HepG2 (cell line): ENCODE data around the gene SPRED2. TPM values are rescaled to one million over a fixed set of nuclear protein-coding genes. Genes with fewer than 3 reads are reported as not detected.

ENCODE experiments used
- ARNTL ChIP-seq: sonication (generic); formaldehyde crosslinking; IDR thresholded peaks from 2 replicates; pipeline ENCODE4 v1.4.0; 2020; ENCODE audit warnings: mild to moderate bottlenecking, missing genetic modification reagents
- BORCS8-MEF2B ChIP-seq: sonication (generic); formaldehyde crosslinking; IDR thresholded peaks from 2 replicates; pipeline ENCODE4 v1.8.0; 2022; ENCODE audit warnings: mild to moderate bottlenecking, missing genetic modification reagents
- CHD4 ChIP-seq: fragments of 200-600 bp; sonication (generic); IDR thresholded peaks from 2 replicates; pipeline ENCODE4 v1.7.0; 2017; ENCODE audit warnings: mild to moderate bottlenecking, low read length, borderline replicate concordance
- EHMT2 ChIP-seq: fragments of 200-600 bp; sonication (generic); IDR thresholded peaks from 2 replicates; pipeline ENCODE4 v1.7.0; 2017; ENCODE audit warnings: antibody characterized with exemption, low read depth, low read length, borderline replicate concordance
- ELF4 ChIP-seq: sonication (generic); formaldehyde crosslinking; IDR thresholded peaks from 2 replicates; pipeline ENCODE4 v1.5.0; 2020; ENCODE audit warnings: missing genetic modification reagents, mild to moderate bottlenecking, moderate library complexity, borderline replicate concordance
- ELK4 ChIP-seq: sonication (generic); formaldehyde crosslinking; IDR thresholded peaks from 2 replicates; pipeline ENCODE4 v1.9.0; 2021; ENCODE audit warnings: missing genetic modification reagents, borderline replicate concordance
- ERF ChIP-seq: IDR thresholded peaks from 2 replicates; pipeline ENCODE4 v1.6.1; 2018; ENCODE audit warnings: missing biosample characterization, missing genetic modification reagents
- KAT8 ChIP-seq: IDR thresholded peaks from 2 replicates; pipeline ENCODE4 v1.6.1; 2016; ENCODE audit warnings: missing genetic modification reagents, missing compliant biosample characterization
- NR2C2 ChIP-seq: sonication (generic); formaldehyde crosslinking; IDR thresholded peaks from 2 replicates; pipeline ENCODE4 v1.4.0; 2020; ENCODE audit warnings: missing genetic modification reagents, mild to moderate bottlenecking, moderate library complexity, borderline replicate concordance
- PRMT3 ChIP-seq: sonication (generic); formaldehyde crosslinking; IDR thresholded peaks from 2 replicates; pipeline ENCODE4 v1.8.1; 2022; ENCODE audit warnings: low read depth, mild to moderate bottlenecking, moderate library complexity, missing genetic modification reagents, borderline replicate concordance
- REXO4 ChIP-seq: sonication (generic); formaldehyde crosslinking; IDR thresholded peaks from 2 replicates; pipeline ENCODE4 v1.8.0; 2022; ENCODE audit warnings: missing genetic modification reagents, mild to moderate bottlenecking, borderline replicate concordance
- SMC3 ChIP-seq: IDR thresholded peaks from 2 replicates; pipeline ENCODE4 v1.6.1; 2011; ENCODE audit warnings: low read length, improper control_type of control experiment
- SRSF9 ChIP-seq: fragments of 200-400 bp; formaldehyde crosslinking; IDR thresholded peaks from 2 replicates; pipeline ENCODE4 v1.6.1; 2018; ENCODE audit warnings: borderline replicate concordance, mild to moderate bottlenecking, low read depth, low read length; ENCODE audit not compliant: insufficient read depth, poor library complexity, severe bottlenecking
- THAP7 ChIP-seq: sonication (generic); formaldehyde crosslinking; IDR thresholded peaks from 2 replicates; pipeline ENCODE4 v1.8.1; 2023; ENCODE audit warnings: mild to moderate bottlenecking, missing genetic modification reagents
- ZBTB43 ChIP-seq: sonication (generic); formaldehyde crosslinking; conservative IDR thresholded peaks from 2 replicates; pipeline ENCODE4 v1.4.0; 2020; ENCODE audit warnings: missing genetic modification reagents
- ZC3H4 ChIP-seq: sonication (generic); formaldehyde crosslinking; IDR thresholded peaks from 2 replicates; pipeline ENCODE4 v1.4.0; 2020; ENCODE audit warnings: missing genetic modification reagents, borderline replicate concordance
- ZNF350 ChIP-seq: sonication (generic); formaldehyde crosslinking; IDR thresholded peaks from 2 replicates; pipeline ENCODE4 v1.4.0; 2020; ENCODE audit warnings: mild to moderate bottlenecking, low read depth, missing genetic modification reagents, borderline replicate concordance
- ZNF431 ChIP-seq: sonication (generic); formaldehyde crosslinking; IDR thresholded peaks from 2 replicates; pipeline ENCODE4 v1.9.0; 2022; ENCODE audit warnings: missing genetic modification reagents, low read depth, mild to moderate bottlenecking, borderline replicate concordance
- ZSCAN12 ChIP-seq: sonication (generic); formaldehyde crosslinking; IDR thresholded peaks from 2 replicates; pipeline ENCODE4 v1.9.0; 2021; ENCODE audit warnings: mild to moderate bottlenecking, missing genetic modification reagents
- ZSCAN30 ChIP-seq: sonication (generic); formaldehyde crosslinking; IDR thresholded peaks from 2 replicates; pipeline ENCODE4 v1.5.0; 2020; ENCODE audit warnings: mild to moderate bottlenecking, missing genetic modification reagents
- polyA plus RNA-seq, 8 experiments: library from polyadenylated mRNA; depleted of rRNA in 3 of 8; stranded (reverse) in 7 of 8; unstranded in 1 of 8; fragments of >200 nt; fragmentation: Illumina TruSeq in 4 of 8; extraction: Trizol in 4 of 8; gene quantifications; 2 replicates each; pipeline versions ENCODE4 v1.2.1 to v1.2.3, GENCODE V29; 2011 to 2016; ENCODE audit warnings: low read depth in 4 of 8, missing spikeins in 1 of 8, mixed read lengths in 1 of 8; ENCODE audit not compliant: insufficient read depth in 1 of 8
- total RNA-seq, 5 experiments: library from RNA; depleted of rRNA; stranded (reverse); fragments of >200 nt; fragmentation: Illumina TruSeq; extraction: Trizol; gene quantifications; 2 replicates each; pipeline ENCODE4 v1.2.3, GENCODE V29; 2016; ENCODE audit warnings: low read depth in 1 of 5
- TF ChIP-seq, protein P1 (sequence below): sonication (generic); formaldehyde crosslinking; conservative IDR thresholded peaks from 2 replicates; pipeline ENCODE4 v1.4.0; 2020; ENCODE audit warnings: missing genetic modification reagents
- TF ChIP-seq, protein P2 (sequence below), 2 experiments: fragments of 450-650 bp in 1 of 2; sonication (generic) in 1 of 2; formaldehyde crosslinking; IDR thresholded peaks; 2 replicates each; pipeline versions ENCODE4 v1.5.0 to v1.8.0; 2020 to 2022; ENCODE audit warnings: mild to moderate bottlenecking in 1 of 2, missing genetic modification reagents in 1 of 2

Gene SPRED2
- total and polyA plus RNA-seq, 2 of the 13 experiments (the other 11 are each of a cell fraction or from before 2014, with no cell fraction given): 13.0 to 37.0 TPM

- no peak for TF ChIP-seq THAP7
- TF ChIP-seq ZNF350 (CRISPR knock-in tag): peak; percentile 59; the same call in 1 of the 2 replicates
- TF ChIP-seq ZSCAN30 (CRISPR knock-in tag): no peak
- no peak for TF ChIP-seq CHD4
- TF ChIP-seq EHMT2: peak; percentile 79; the same call in 1 of the 2 replicates
- TF ChIP-seq NR2C2: 0 out of 2 replicates have a peak, but pooled peaks have one; percentile 52
- TF ChIP-seq ZSCAN12 (CRISPR knock-in tag): no peak
- TF ChIP-seq SMC3: 0 out of 2 replicates have a peak, but pooled peaks have one; percentile 4
- TF ChIP-seq ARNTL (CRISPR knock-in tag): peak; percentile 62; the same call in 1 of the 2 replicates
- no peak for TF ChIP-seq ZNF431 (CRISPR knock-in tag)
- TF ChIP-seq ZBTB43 (CRISPR knock-in tag): no peak; the same call in 1 of the 2 replicates
- TF ChIP-seq ZC3H4: no peak
- TF ChIP-seq SRSF9: no peak
- TF ChIP-seq ERF (CRISPR knock-in tag): no peak; the same call in 1 of the 2 replicates
- no peak for TF ChIP-seq REXO4 (CRISPR knock-in tag)
- peak; percentile 23; the same call in 1 of the 2 replicates for TF ChIP-seq KAT8 (CRISPR knock-in tag)
- no peak for TF ChIP-seq BORCS8-MEF2B
- no peak for TF ChIP-seq ELF4 (CRISPR knock-in tag)
- TF ChIP-seq PRMT3 (CRISPR knock-in tag): no peak
- TF ChIP-seq, protein P1, sequence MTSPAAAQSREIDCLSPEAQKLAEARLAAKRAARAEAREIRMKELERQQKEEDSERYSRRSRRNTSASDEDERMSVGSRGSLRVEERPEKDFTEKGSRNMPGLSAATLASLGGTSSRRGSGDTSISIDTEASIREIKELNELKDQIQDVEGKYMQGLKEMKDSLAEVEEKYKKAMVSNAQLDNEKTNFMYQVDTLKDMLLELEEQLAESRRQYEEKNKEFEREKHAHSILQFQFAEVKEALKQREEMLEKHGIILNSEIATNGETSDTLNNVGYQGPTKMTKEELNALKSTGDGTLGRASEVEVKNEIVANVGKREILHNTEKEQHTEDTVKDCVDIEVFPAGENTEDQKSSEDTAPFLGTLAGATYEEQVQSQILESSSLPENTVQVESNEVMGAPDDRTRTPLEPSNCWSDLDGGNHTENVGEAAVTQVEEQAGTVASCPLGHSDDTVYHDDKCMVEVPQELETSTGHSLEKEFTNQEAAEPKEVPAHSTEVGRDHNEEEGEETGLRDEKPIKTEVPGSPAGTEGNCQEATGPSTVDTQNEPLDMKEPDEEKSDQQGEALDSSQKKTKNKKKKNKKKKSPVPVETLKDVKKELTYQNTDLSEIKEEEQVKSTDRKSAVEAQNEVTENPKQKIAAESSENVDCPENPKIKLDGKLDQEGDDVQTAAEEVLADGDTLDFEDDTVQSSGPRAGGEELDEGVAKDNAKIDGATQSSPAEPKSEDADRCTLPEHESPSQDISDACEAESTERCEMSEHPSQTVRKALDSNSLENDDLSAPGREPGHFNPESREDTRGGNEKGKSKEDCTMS (CRISPR knock-in tag): no peak
- TF ChIP-seq, protein P2, sequence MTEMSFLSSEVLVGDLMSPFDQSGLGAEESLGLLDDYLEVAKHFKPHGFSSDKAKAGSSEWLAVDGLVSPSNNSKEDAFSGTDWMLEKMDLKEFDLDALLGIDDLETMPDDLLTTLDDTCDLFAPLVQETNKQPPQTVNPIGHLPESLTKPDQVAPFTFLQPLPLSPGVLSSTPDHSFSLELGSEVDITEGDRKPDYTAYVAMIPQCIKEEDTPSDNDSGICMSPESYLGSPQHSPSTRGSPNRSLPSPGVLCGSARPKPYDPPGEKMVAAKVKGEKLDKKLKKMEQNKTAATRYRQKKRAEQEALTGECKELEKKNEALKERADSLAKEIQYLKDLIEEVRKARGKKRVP (CRISPR knock-in tag; IDR thresholded peaks at IDR 0.05): 0 out of 4 replicates have a peak, but pooled peaks of 1 of the 2 experiments have one; percentile 39
- TF ChIP-seq ELK4 (CRISPR knock-in tag): no peak
Observed at GRCh38 chr2:65370387-65371073, 61.9 kb downstream of the SPRED2 start (continued).
